ENCODE results near the gene KRT78. TPM values are rescaled to one million over a fixed set of nuclear protein-coding genes. Genes with fewer than 3 reads are reported as not detected.

The KRT78 gene
- polyA plus RNA-seq, 3 donors, result not detected

DNA sequence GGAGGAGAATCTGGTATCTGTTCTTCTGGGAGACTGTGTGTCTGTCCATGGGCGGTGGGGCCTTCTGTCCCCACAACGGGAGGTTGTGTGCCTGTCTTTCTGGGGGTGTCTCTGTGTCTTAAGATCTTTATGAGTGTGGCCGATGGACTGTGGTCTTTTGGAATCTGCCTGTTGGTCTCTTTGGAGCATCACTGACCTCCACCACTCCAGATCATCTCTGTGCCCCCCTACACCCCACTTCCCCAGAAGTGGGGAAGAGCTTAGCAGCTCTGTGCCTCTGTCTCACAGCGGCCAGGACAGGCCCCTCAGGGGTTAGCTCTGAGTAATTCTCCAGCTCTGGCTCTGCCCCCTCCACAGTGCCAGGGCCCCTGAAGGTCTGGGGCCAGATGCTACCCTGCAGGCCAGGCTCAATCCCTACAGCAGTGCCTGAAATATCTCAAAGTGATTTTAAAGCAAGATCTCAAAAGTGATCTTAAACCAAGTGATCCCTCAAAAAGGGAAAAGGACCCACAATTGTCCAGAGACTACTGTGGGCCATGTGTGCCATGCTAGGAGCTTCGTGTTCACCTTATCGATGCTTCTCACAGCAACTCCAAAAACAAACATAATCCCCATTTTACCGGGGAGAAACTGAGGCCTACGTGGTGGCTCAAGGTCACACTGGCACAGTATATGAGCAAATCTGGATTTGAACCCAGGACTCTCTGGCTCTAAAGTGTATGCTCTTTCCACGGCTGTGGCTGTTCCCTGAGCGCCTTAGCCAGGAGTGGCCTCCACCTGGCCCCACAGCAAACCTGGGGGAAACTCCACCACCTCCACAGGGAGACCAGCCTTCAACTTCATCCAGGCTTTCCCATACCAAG is 26.0 kb upstream of the KRT78 start:
- TF ChIP-seq, protein P1, sequence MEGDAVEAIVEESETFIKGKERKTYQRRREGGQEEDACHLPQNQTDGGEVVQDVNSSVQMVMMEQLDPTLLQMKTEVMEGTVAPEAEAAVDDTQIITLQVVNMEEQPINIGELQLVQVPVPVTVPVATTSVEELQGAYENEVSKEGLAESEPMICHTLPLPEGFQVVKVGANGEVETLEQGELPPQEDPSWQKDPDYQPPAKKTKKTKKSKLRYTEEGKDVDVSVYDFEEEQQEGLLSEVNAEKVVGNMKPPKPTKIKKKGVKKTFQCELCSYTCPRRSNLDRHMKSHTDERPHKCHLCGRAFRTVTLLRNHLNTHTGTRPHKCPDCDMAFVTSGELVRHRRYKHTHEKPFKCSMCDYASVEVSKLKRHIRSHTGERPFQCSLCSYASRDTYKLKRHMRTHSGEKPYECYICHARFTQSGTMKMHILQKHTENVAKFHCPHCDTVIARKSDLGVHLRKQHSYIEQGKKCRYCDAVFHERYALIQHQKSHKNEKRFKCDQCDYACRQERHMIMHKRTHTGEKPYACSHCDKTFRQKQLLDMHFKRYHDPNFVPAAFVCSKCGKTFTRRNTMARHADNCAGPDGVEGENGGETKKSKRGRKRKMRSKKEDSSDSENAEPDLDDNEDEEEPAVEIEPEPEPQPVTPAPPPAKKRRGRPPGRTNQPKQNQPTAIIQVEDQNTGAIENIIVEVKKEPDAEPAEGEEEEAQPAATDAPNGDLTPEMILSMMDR (IDR thresholded peaks at IDR 0.05), result no peak
- Histone ChIP-seq H3K36me3 (replicated peaks in 1 of 2; ENCODE audit: control insufficient read depth in 1 of 2, insufficient read depth in 2 of 2, low read length in 2 of 2) (no peaks in the 10 kb centered on the region), H3K9ac (ENCODE audit: insufficient read depth, low read length, poor library complexity, severe bottlenecking) (peak overlapping the region; percentile 85), H4K20me1 (ENCODE audit: insufficient read depth, low read length) (no peaks in the 10 kb centered on the region), H3K27ac (ENCODE audit: low read depth in 1 of 2, low read length in 2 of 2) (peak overlapping the region; percentile 9 to 72), H3K4me1 (ENCODE audit: control insufficient read depth in 1 of 2, insufficient read depth in 2 of 2, low read length in 2 of 2) (peaks cover 34 to 56% of the 10 kb centered on the region in 2 donors), H3K4me3 (replicated peaks in 1 of 3; ENCODE audit: low read depth in 2 of 3, low read length in 3 of 3) (peak overlapping the region; percentile 11 to 64 (median 26)), H3K9me3 (replicated peaks in 1 of 2; ENCODE audit: control insufficient read depth in 1 of 2, insufficient read depth in 1 of 2, low read length in 2 of 2) (no peaks in the 10 kb centered on the region), H3K4me2 (replicated peaks; ENCODE audit: extremely low read depth, low read length, poor library complexity, severe bottlenecking) (peak overlapping the region; percentile 78), H3K27me3 (ENCODE audit: control insufficient read depth in 2 of 2, insufficient read depth in 2 of 2, low read length in 2 of 2) (no peaks in the 10 kb centered on the region), H3K79me2 (ENCODE audit: insufficient read depth, low read length) (no peaks in the 10 kb centered on the region), H2AFZ (ENCODE audit: insufficient read depth, low read depth, low read length, poor library complexity, severe bottlenecking) (peak overlapping the region; percentile 81)
- Mint-ChIP-seq H3K9me3 (no peaks in the 10 kb centered on the region), H3K27me3 (ENCODE audit: low read depth in 3 of 3) (peaks cover 6 to 19% (median 8%) of the 10 kb centered on the region in 3 donors), H3K4me3 (peak overlapping the region; percentile 75 to 93), H3K36me3 (peaks cover 0 to 2% of the 10 kb centered on the region in 2 donors), H3K27ac (peak overlapping the region; percentile 82 to 97 (median 89)), H3K4me1 (peaks cover 50% of the 10 kb centered on the region)
- peak in 2 of 3 donors; percentile 27 to 32 for DNase-seq
- WGBS (ENCODE audit: insufficient coverage), result 67% methylated on average over 6 of the region's 10 CpGs
- intact Hi-C loops (cut with micrococcal nuclease), result loop anchor here (2.0 to 10.0 kb wide), 4 partner anchors 293 to 720 kb away; no protein-coding TSS in a partner anchor

DNA sequence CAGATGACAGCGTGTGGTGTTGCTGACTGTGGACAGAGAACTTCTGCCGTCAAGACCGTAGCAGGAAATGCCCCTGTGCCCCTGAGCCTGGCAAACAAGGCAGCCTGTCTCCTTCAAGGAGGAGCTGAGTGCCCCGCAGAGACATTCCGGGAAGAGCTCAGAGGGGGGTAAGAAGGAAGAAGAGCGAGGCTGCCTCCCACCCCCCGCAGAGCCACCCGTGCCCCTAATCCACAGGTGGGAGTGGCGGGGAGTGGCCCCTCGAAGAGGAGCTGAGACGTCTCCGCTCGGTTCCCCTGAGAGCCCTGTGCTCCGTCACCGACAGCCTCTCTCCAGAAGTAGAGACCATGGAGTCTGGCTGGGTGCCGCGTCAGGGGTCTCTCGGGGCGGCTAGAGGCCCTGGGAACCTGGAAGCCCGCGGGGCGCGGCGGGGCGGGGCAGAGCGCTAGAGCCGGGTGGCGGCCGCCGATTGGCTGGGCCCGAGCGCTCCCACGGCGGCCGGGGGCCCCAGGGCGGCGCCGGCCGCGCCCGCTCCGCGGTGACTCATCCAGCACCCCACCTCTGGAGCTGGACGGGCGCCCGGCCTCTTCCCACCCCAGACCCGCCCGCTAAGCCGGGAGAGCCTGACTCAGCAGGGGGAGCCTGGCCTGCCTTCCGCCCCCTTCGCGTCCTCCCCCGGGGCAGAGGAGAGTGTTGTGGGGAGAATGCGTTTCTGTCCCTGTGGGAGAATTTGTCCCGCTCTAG is 25.2 kb upstream of the KRT78 start:
- Histone ChIP-seq H3K36me3 (replicated peaks in 1 of 2; ENCODE audit: control insufficient read depth in 1 of 2, insufficient read depth in 2 of 2, low read length in 2 of 2) (no peaks in the 10 kb centered on the region), H3K27me3 (ENCODE audit: control insufficient read depth in 2 of 2, insufficient read depth in 2 of 2, low read length in 2 of 2) (no peaks in the 10 kb centered on the region), H3K9ac (ENCODE audit: insufficient read depth, low read length, poor library complexity, severe bottlenecking) (peak overlapping the region; percentile 85), H3K9me3 (replicated peaks in 1 of 2; ENCODE audit: control insufficient read depth in 1 of 2, insufficient read depth in 1 of 2, low read length in 2 of 2) (no peaks in the 10 kb centered on the region), H3K4me2 (replicated peaks; ENCODE audit: extremely low read depth, low read length, poor library complexity, severe bottlenecking) (peak overlapping the region; percentile 78), H3K79me2 (ENCODE audit: insufficient read depth, low read length) (no peaks in the 10 kb centered on the region), H2AFZ (ENCODE audit: insufficient read depth, low read depth, low read length, poor library complexity, severe bottlenecking) (peak overlapping the region; percentile 81), H4K20me1 (ENCODE audit: insufficient read depth, low read length) (no peaks in the 10 kb centered on the region), H3K27ac (ENCODE audit: low read depth in 1 of 2, low read length in 2 of 2) (peak overlapping the region; percentile 64 to 88), H3K4me3 (replicated peaks in 1 of 3; ENCODE audit: low read depth in 2 of 3, low read length in 3 of 3) (peak overlapping the region; percentile 45 to 64 (median 60)), H3K4me1 (ENCODE audit: control insufficient read depth in 1 of 2, insufficient read depth in 2 of 2, low read length in 2 of 2) (peaks cover 27 to 49% of the 10 kb centered on the region in 2 donors)
- Mint-ChIP-seq H3K36me3 (peaks cover 0 to 2% of the 10 kb centered on the region in 2 donors), H3K27ac (peak overlapping the region; percentile 82 to 98 (median 91)), H3K9me3 (no peaks in the 10 kb centered on the region), H3K4me1 (peaks cover 44% of the 10 kb centered on the region), H3K4me3 (peak overlapping the region; percentile 80 to 93), H3K27me3 (ENCODE audit: low read depth in 3 of 3) (peaks cover 6 to 17% (median 7%) of the 10 kb centered on the region in 3 donors)
- WGBS (ENCODE audit: insufficient coverage), result under 1% methylated on average over 38 of the region's 55 CpGs
- intact Hi-C loops (cut with micrococcal nuclease), result loop anchor here (2.0 to 10.0 kb wide), 2 partner anchors 501 to 719 kb away; no protein-coding TSS in a partner anchor
- peak; percentile 89 to 91 (median 91) for DNase-seq
- TF ChIP-seq, protein P1 (IDR thresholded peaks at IDR 0.05), result no peak

Data from CD14-positive monocyte (primary cell).